Smooth muscle cell (in vitro differentiated cells): ENCODE measurements around the gene SUPT4H1. TPM values are rescaled to one million over a fixed set of nuclear protein-coding genes. Genes with fewer than 3 reads are reported as not detected.

Experiments
- DNase-seq: peaks from one replicate; lab custom pipeline; 2025; ENCODE audit not compliant: unreplicated experiment; lab: John Stamatoyannopoulos, UW
- H2AFZ ChIP-seq: fragments of 200-600 bp; sonication (generic); 2 replicates; pipeline ENCODE4 v1.6.0; 2016; ENCODE audit warnings: antibody characterized with exemption, low read depth, mild to moderate bottlenecking
- H3F3A ChIP-seq: fragments of 200-600 bp; sonication (generic); 2 replicates; pipeline ENCODE4 v1.6.0; 2017; ENCODE audit warnings: antibody characterized with exemption, low read depth
- H3K27ac ChIP-seq: fragments of 200-600 bp; sonication (generic); 2 replicates; pipeline ENCODE4 v1.5.1; 2016; ENCODE audit warnings: low read depth, mild to moderate bottlenecking
- H3K27me3 ChIP-seq: fragments of 200-600 bp; sonication (generic); 2 replicates; pipeline ENCODE4 v1.6.1; 2016; ENCODE audit warnings: low read depth, mild to moderate bottlenecking
- H3K36me3 ChIP-seq: fragments of 200-600 bp; sonication (generic); 2 replicates; pipeline ENCODE4 v1.5.1; 2016; ENCODE audit warnings: low read depth
- H3K4me1 ChIP-seq: fragments of 200-600 bp; sonication (generic); 2 replicates; pipeline ENCODE4 v1.5.1; 2016; ENCODE audit warnings: low read depth
- H3K4me2 ChIP-seq: fragments of 200-600 bp; sonication (generic); 2 replicates; pipeline ENCODE4 v1.6.0; 2016; ENCODE audit warnings: mild to moderate bottlenecking
- H3K4me3 ChIP-seq: fragments of 200-600 bp; sonication (generic); 2 replicates; pipeline ENCODE4 v1.5.1; 2016; ENCODE audit warnings: mild to moderate bottlenecking
- H3K79me2 ChIP-seq: fragments of 200-600 bp; sonication (generic); 2 replicates; pipeline ENCODE4 v1.6.0; 2016; ENCODE audit warnings: low read depth, mild to moderate bottlenecking
- H3K9ac ChIP-seq: fragments of 200-600 bp; sonication (generic); 2 replicates; pipeline ENCODE4 v1.6.0; 2016; ENCODE audit warnings: low read depth
- H3K9me3 ChIP-seq: fragments of 200-600 bp; sonication (generic); replicated peaks from 2 replicates; pipeline ENCODE4 v1.5.1; 2016; ENCODE audit warnings: low read depth
- H4K20me1 ChIP-seq: fragments of 200-600 bp; sonication (generic); 2 replicates; pipeline ENCODE4 v1.6.0; 2016; ENCODE audit warnings: low read depth
- WGBS: methylation state at CpG from one replicate; pipeline ENCODE4 v1.1.7; 2016; ENCODE audit warnings: low lambda C conversion rate; 5-methylcytosine and 5-hydroxymethylcytosine counted together
- polyA plus RNA-seq: library from polyadenylated mRNA; unstranded; fragments of >200 nt; fragmentation: Nextera tagmentation; extraction: Ambion mirVana; gene quantifications from 2 replicates; pipeline ENCODE4 v1.2.1, GENCODE V29; 2016
- total RNA-seq: library from RNA; depleted of rRNA; stranded (reverse); fragments of >200 nt; gene quantifications from 2 replicates; pipeline ENCODE4 v1.2.3, GENCODE V29; 2014
- TF ChIP-seq, protein P1 (sequence below): fragments of 200-600 bp; sonication (generic); IDR thresholded peaks from 2 replicates; pipeline ENCODE4 v1.5.1; 2017; ENCODE audit warnings: borderline replicate concordance, mild to moderate bottlenecking, antibody characterized with exemption; ENCODE audit not compliant: insufficient read depth, poor library complexity, severe bottlenecking

The SUPT4H1 gene
- total and polyA plus RNA-seq, 2 experiments from 2014 or later, result 66.1 to 107 TPM

DNA sequence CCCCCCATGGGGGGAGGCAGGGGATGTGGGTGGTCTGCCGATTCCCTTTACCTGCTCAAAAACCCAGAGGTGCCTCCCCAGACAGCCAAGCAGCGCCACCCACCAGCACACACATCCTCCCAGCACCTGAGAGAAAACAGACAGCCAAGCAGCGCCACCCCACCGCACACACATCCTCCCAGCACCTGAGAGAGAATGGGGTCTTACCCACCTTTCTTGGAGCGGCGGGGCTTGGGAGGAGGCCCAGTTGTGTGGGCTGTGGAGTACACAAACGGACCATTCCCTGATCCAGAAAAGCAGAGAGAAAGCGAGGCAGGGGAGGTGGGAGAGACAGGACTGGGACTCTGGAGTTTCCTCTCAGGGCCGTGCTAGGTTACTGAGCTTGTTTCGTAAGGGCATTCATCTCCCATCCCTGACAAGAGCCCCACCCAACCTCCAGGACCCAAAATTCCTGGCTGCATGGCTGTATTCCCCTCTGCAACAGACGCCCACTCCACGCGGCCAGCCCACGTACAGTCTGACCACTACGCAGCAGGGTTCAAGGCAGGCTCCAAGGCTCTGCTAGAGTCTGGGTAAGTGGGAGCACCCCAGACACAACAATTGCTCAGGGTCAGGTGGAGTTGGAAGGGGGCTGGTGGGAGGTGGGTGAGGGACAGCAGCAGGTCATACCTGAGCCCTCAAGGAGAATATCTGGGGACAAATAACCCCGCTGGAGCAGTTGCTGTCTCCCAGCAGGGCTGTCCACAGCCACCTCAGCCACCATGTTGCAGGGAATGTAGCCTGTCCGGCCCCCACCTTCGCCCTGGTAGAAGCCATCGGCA is 45.7 kb downstream of the SUPT4H1 start:
- 92% methylated on average over 19 of the region's 19 CpGs for WGBS
- Histone ChIP-seq H3K4me3 (no peak overlapping the region), H2AFZ (no peak overlapping the region), H3K36me3 (no peaks in the 10 kb centered on the region), H3K9me3 (no peaks in the 10 kb centered on the region), H3K9ac (no peak overlapping the region), H3K4me2 (no peak overlapping the region), H3K79me2 (no peaks in the 10 kb centered on the region), H4K20me1 (no peaks in the 10 kb centered on the region), H3K27me3 (no peaks in the 10 kb centered on the region), H3F3A (no peaks in the 10 kb centered on the region), H3K27ac (no peak overlapping the region), H3K4me1 (no peaks in the 10 kb centered on the region)
- no peak for DNase-seq
- TF ChIP-seq, protein P1, sequence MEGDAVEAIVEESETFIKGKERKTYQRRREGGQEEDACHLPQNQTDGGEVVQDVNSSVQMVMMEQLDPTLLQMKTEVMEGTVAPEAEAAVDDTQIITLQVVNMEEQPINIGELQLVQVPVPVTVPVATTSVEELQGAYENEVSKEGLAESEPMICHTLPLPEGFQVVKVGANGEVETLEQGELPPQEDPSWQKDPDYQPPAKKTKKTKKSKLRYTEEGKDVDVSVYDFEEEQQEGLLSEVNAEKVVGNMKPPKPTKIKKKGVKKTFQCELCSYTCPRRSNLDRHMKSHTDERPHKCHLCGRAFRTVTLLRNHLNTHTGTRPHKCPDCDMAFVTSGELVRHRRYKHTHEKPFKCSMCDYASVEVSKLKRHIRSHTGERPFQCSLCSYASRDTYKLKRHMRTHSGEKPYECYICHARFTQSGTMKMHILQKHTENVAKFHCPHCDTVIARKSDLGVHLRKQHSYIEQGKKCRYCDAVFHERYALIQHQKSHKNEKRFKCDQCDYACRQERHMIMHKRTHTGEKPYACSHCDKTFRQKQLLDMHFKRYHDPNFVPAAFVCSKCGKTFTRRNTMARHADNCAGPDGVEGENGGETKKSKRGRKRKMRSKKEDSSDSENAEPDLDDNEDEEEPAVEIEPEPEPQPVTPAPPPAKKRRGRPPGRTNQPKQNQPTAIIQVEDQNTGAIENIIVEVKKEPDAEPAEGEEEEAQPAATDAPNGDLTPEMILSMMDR, result no peak

DNA sequence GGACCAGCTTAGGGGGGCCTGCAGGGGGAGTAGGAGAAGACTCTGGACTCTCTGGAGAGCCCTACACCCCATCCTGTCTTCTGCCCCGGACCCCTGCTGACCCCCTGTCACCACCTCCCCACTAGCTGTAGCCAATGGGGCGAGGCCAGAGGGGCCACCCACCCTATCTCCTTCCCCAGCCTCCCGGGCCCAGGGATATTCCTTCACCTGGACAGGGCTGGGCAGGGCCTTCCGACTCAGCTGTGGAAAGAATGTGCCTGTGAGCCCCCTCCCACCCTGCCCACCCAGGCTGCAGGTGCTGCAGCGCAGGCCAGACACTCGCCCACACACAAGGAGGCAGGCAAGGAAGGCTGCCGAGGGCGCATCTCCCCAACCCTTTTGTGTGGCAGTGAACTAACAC is 46.4 kb downstream of the SUPT4H1 start:
- H3K9me3 ChIP-seq, result no peaks in the 10 kb centered on the region
- H3F3A ChIP-seq, result no peaks in the 10 kb centered on the region
- H3K79me2 ChIP-seq, result no peaks in the 10 kb centered on the region
- no peak for DNase-seq
- H3K4me1 ChIP-seq, result no peaks in the 10 kb centered on the region
- no peak overlapping the region for H3K4me2 ChIP-seq
- H4K20me1 ChIP-seq, result no peaks in the 10 kb centered on the region
- H3K9ac ChIP-seq, result no peak overlapping the region
- H3K4me3 ChIP-seq, result no peak overlapping the region
- H3K27ac ChIP-seq, result no peak overlapping the region
- H2AFZ ChIP-seq, result no peak overlapping the region
- H3K36me3 ChIP-seq, result no peaks in the 10 kb centered on the region
- TF ChIP-seq, protein P1, result no peak
- H3K27me3 ChIP-seq, result no peaks in the 10 kb centered on the region
- WGBS, result 93% methylated on average over 5 of the region's 8 CpGs

DNA sequence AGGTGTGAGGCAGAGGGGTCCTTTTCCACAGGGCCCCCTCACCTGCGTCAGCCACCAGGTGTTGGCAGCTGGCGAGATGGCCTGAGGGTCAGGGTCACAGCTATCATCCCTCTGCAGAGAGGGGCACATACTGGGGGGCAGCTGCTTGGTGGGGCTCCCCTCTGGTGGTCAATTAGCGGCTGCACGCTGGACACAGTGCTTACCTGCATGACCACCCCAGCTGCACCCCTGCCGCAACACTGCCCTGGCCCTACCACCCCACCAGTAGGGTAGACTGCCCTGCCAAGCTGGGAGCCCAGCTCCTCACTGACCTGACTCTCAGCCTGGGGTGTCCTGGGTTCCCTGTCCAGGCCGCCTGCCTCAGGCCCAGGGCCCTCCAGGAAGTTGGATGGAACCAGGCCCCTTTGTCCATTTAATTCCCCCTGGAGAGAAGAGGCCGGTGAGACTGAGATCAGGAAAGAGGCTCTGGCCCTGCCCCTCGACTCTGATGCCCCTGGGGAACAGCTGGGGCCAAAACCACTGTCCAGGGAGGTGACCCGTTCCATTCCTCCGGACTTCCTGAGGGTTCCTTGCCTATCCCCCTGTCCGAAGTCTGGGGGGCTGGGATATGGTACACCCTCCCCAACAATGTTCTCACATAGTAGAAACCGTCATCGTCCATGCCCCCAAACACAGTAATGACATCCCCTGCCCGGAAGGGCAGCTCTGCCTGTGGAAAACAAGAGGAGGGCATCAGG is 47.1 kb downstream of the SUPT4H1 start:
- Histone ChIP-seq H2AFZ (no peak overlapping the region), H3F3A (no peaks in the 10 kb centered on the region), H4K20me1 (no peaks in the 10 kb centered on the region), H3K27ac (no peak overlapping the region), H3K27me3 (no peaks in the 10 kb centered on the region), H3K36me3 (no peaks in the 10 kb centered on the region), H3K4me1 (no peaks in the 10 kb centered on the region), H3K4me3 (no peak overlapping the region), H3K9ac (no peak overlapping the region), H3K9me3 (no peaks in the 10 kb centered on the region), H3K79me2 (no peaks in the 10 kb centered on the region), H3K4me2 (no peak overlapping the region)
- no peak for DNase-seq
- TF ChIP-seq, protein P1, result no peak
- 93% methylated on average over 14 of the region's 14 CpGs for WGBS
